GM12878 (cell line): ENCODE measurements around the gene UNC5CL. TPM values are rescaled to one million over a fixed set of nuclear protein-coding genes. Genes with fewer than 3 reads are reported as not detected.

Experiments used
- ATAC-seq: fragments of 200-7000 bp; cut with Tn5 transposase; 3 replicates; pipeline ENCODE4 v1.9.1; 2020; ENCODE audit warnings: mild to moderate bottlenecking, moderate library complexity
- BruUV-seq: library from RNA; stranded (reverse); fragments of 400-500 nt; replicated peaks from 2 replicates; lab custom pipeline; 2021; lab: Mats Ljungman, UMichigan
- CTCF ChIA-PET: fragments of 300-600 bp; sonication (Branson Sonifier 250); formaldehyde crosslinking; extraction: SDS; loops from one replicate; lab custom pipeline; 2021; ENCODE audit warnings: inconsistent platforms; lab: Yijun Ruan, JAX
- POLR2A ChIA-PET: fragments of 350-600 bp; formaldehyde crosslinking; extraction: SDS; loops from one replicate; lab custom pipeline; 2021; ENCODE audit warnings: inconsistent platforms; lab: Charles Lee
- RAD21 ChIA-PET: fragments of 300-600 bp; sonication (Branson Sonifier 250); formaldehyde crosslinking; loops from one replicate; lab custom pipeline; 2023; ENCODE audit warnings: antibody characterized with exemption; ENCODE audit not compliant: unreplicated experiment; lab: Charles Lee
- SMC1A ChIA-PET: fragments of 300-600 bp; sonication (Branson Sonifier 250); formaldehyde crosslinking; loops from one replicate; lab custom pipeline; 2023; ENCODE audit not compliant: unreplicated experiment, uncharacterized antibody; lab: Charles Lee
- DNase-seq: peaks from one replicate; pipeline ENCODE4 v3.0.0-alpha.2; 2011; ENCODE audit warnings: low read depth, low spot score
- FAIRE-seq: peaks from 3 replicates; lab custom pipeline; 2011; peaks lifted over from hg19 to GRCh38; lab: Jason Lieb, UNC
- H2AFZ ChIP-seq: 2 replicates; pipeline ENCODE4 v1.6.0; 2011; ENCODE audit warnings: low read depth, low read length, control low read depth; ENCODE audit not compliant: control insufficient read depth
- H3K27ac ChIP-seq: 2 replicates; pipeline ENCODE4 v1.5.1; 2011; ENCODE audit warnings: control low read depth; ENCODE audit not compliant: control insufficient read depth, insufficient read depth
- H3K27me3 ChIP-seq, 2 experiments: replicated peaks in 1 of 2; 2 replicates each; pipeline versions ENCODE4 v1.6.0 to v1.6.1; 2011; ENCODE audit warnings: low read length in 1 of 2; ENCODE audit not compliant: control insufficient read depth in 2 of 2, insufficient read depth in 2 of 2
- H3K36me3 ChIP-seq, 2 experiments: 2 replicates each; pipeline ENCODE4 v1.5.1; 2011; ENCODE audit warnings: low read length in 1 of 2; ENCODE audit not compliant: control insufficient read depth in 2 of 2, insufficient read depth in 2 of 2
- H3K4me1 ChIP-seq: 2 replicates; pipeline ENCODE4 v1.6.1; 2011; ENCODE audit warnings: mild to moderate bottlenecking, low read length, moderate library complexity, mixed read lengths; ENCODE audit not compliant: control insufficient read depth, insufficient read depth
- H3K4me2 ChIP-seq: 2 replicates; pipeline ENCODE4 v1.6.0; 2011; ENCODE audit warnings: control low read depth; ENCODE audit not compliant: control insufficient read depth, insufficient read depth
- H3K4me3 ChIP-seq: fragments of 200-600 bp; sonication (generic); 2 replicates; pipeline ENCODE4 v1.5.1; 2016
- H3K79me2 ChIP-seq: 2 replicates; pipeline ENCODE4 v1.6.0; 2011; ENCODE audit warnings: low read length; ENCODE audit not compliant: control insufficient read depth, insufficient read depth
- H3K9ac ChIP-seq: 2 replicates; pipeline ENCODE4 v1.8.0; 2011; ENCODE audit warnings: low read length, control low read depth, mixed read lengths; ENCODE audit not compliant: control insufficient read depth, insufficient read depth
- H3K9me3 ChIP-seq: replicated peaks from 3 replicates; pipeline ENCODE4 v1.5.1; 2011; ENCODE audit warnings: mild to moderate bottlenecking, low read length; ENCODE audit not compliant: control insufficient read depth, insufficient read depth
- H4K20me1 ChIP-seq: 2 replicates; pipeline ENCODE4 v1.6.0; 2011; ENCODE audit not compliant: control insufficient read depth, insufficient read depth
- BHLHE40 ChIP-seq, 2 experiments: fragments of 450-650 bp in 1 of 2; IDR thresholded peaks; 2 replicates each; pipeline ENCODE4 v1.6.1; 2011 to 2017; ENCODE audit warnings: low read depth in 2 of 2, borderline replicate concordance in 1 of 2, improper control_type of control experiment in 1 of 2, low read length in 1 of 2, mild to moderate bottlenecking in 1 of 2
- IRF4 ChIP-seq: IDR thresholded peaks from 2 replicates; pipeline ENCODE4 v1.6.1; 2011; ENCODE audit warnings: low read depth, low read length
- PRDM15 ChIP-seq: fragments of 450-650 bp; formaldehyde crosslinking; IDR thresholded peaks from 2 replicates; pipeline ENCODE4 v1.4.0; 2020; ENCODE audit warnings: mild to moderate bottlenecking, moderate library complexity
- WGBS: methylation state at CpG from one replicate; pipeline ENCODE4 v1.1.6; 2016; ENCODE audit warnings: low lambda C conversion rate; ENCODE audit not compliant: insufficient replicate concordance, insufficient coverage; ENCODE audit errors: missing lambda C conversion rate; 5-methylcytosine and 5-hydroxymethylcytosine counted together
- in situ Hi-C: fragments of 300-500 bp; cut with MboI; formaldehyde crosslinking; loops from 9 replicates; pipeline ENCODE4 v1.14.3; 2018; ENCODE audit warnings: mixed read lengths
- intact Hi-C: fragments of 100-400 bp; cut with micrococcal nuclease; formaldehyde crosslinking; loops from one replicate; pipeline ENCODE4 v1.14.2; 2022; ENCODE audit not compliant: unreplicated experiment
- polyA plus RNA-seq, 11 experiments: library from polyadenylated mRNA; depleted of rRNA in 4 of 11; unstranded in 6 of 11; stranded (reverse) in 5 of 11; fragments of >200 nt; fragmentation: Nextera tagmentation in 4 of 11; fragmentation: Illumina TruSeq in 1 of 11; extraction: Ambion mirVana in 4 of 11; extraction: Trizol in 1 of 11; gene quantifications; 1 replicate in 1 of 11; 2 replicates in 10 of 11; pipeline versions ENCODE4 v1.2.1 to v1.2.3, GENCODE V29; 2011 to 2016; ENCODE audit warnings: inconsistent platforms in 2 of 11, missing spikeins in 2 of 11, low read depth in 1 of 11
- total RNA-seq, 4 experiments: library from RNA; depleted of rRNA in 3 of 4; stranded (reverse); fragments of >200 nt in 3 of 4; fragmentation: Illumina TruSeq in 1 of 4; extraction: Trizol in 1 of 4; gene quantifications; 2 replicates each; pipeline versions ENCODE4 v1.2.1 to v1.2.3, GENCODE V29; 2013 to 2021
- TF ChIP-seq, protein P1 (sequence below): IDR thresholded peaks from 2 replicates; pipeline ENCODE4 v1.6.1; 2012; ENCODE audit warnings: low read depth, low read length, improper control_type of control experiment
- TF ChIP-seq, protein P2 (sequence below): IDR thresholded peaks from 2 replicates; pipeline ENCODE4 v1.6.1; 2012; ENCODE audit warnings: mild to moderate bottlenecking, low read depth, low read length

Gene UNC5CL
- total and polyA plus RNA-seq, 10 of the 15 experiments (the other 5 are each of a cell fraction or from before 2014, with no cell fraction given) = 0.11 to 1.2 (median 0.46) TPM; not detected in 1

- no peak overlapping the region for H3K4me3 ChIP-seq
- POLR2A ChIA-PET = no interaction called here
- FAIRE-seq (no peak), ATAC-seq (no peak), DNase-seq (no peak)
- no peaks in the 10 kb centered on the region for H3K79me2 ChIP-seq
- intact Hi-C loops (no loop called here), in situ Hi-C loops (no loop called here)
- RAD21 ChIA-PET = no interaction called here
- no peak overlapping the region for H2AFZ ChIP-seq
- H3K4me1 ChIP-seq = no peaks in the 10 kb centered on the region
- SMC1A ChIA-PET = no interaction called here
- H3K4me2 ChIP-seq = no peak overlapping the region
- H3K9ac ChIP-seq = no peak overlapping the region
- TF ChIP-seq BHLHE40 (IDR thresholded peaks at IDR 0.05; ENCODE audit: borderline replicate concordance in 1 of 2, low read depth in 2 of 2, low read length in 1 of 2) = no peak
- no peaks in the 10 kb centered on the region for H3K9me3 ChIP-seq
- H4K20me1 ChIP-seq = no peaks in the 10 kb centered on the region
- no peaks in the 10 kb centered on the region for H3K27me3 ChIP-seq
- no TSS peak for BruUV-seq
- CTCF ChIA-PET = interaction anchor here (0.8 to 1.1 kb wide), 2 partner anchors 17 to 19 kb away, joined by 3 to 4 read pairs; no protein-coding TSS in a partner anchor
- H3K27ac ChIP-seq = no peak overlapping the region
- no peaks in the 10 kb centered on the region for H3K36me3 ChIP-seq
- 48% methylated on average over 9 of the region's 9 CpGs for WGBS
Observed at GRCh38 chr6:41047745-41048732, 9.0 kb upstream of the UNC5CL start.

GRCh38 chr6:41047306-41047705, 8.3 kb upstream of the UNC5CL start:
- Histone ChIP-seq H2AFZ (no peak overlapping the region), H3K36me3 (no peaks in the 10 kb centered on the region), H3K79me2 (no peaks in the 10 kb centered on the region), H3K4me1 (no peaks in the 10 kb centered on the region), H3K9me3 (no peaks in the 10 kb centered on the region), H3K27me3 (no peaks in the 10 kb centered on the region), H3K4me2 (no peak overlapping the region), H4K20me1 (no peaks in the 10 kb centered on the region), H3K27ac (no peak overlapping the region), H3K9ac (no peak overlapping the region), H3K4me3 (no peak overlapping the region)
- RAD21 ChIA-PET = no interaction called here
- no peak for FAIRE-seq
- SMC1A ChIA-PET = no interaction called here
- POLR2A ChIA-PET = no interaction called here
- BruUV-seq = no TSS peak
- DNase-seq = no peak
- intact Hi-C loops (no loop called here), in situ Hi-C loops (no loop called here)
- WGBS = 71% methylated on average over 2 of the region's 2 CpGs
- CTCF ChIA-PET = interaction anchor here (0.8 to 2.8 kb wide), 3 partner anchors 10 to 20 kb away, joined by 3 to 12 read pairs (median 4); no protein-coding TSS in a partner anchor
- ATAC-seq = no peak
- TF ChIP-seq, protein P1, sequence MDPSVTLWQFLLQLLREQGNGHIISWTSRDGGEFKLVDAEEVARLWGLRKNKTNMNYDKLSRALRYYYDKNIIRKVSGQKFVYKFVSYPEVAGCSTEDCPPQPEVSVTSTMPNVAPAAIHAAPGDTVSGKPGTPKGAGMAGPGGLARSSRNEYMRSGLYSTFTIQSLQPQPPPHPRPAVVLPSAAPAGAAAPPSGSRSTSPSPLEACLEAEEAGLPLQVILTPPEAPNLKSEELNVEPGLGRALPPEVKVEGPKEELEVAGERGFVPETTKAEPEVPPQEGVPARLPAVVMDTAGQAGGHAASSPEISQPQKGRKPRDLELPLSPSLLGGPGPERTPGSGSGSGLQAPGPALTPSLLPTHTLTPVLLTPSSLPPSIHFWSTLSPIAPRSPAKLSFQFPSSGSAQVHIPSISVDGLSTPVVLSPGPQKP = no peak
- TF ChIP-seq IRF4 (no peak), PRDM15 (CRISPR knock-in tag) (no peak)
- TF ChIP-seq, protein P2, sequence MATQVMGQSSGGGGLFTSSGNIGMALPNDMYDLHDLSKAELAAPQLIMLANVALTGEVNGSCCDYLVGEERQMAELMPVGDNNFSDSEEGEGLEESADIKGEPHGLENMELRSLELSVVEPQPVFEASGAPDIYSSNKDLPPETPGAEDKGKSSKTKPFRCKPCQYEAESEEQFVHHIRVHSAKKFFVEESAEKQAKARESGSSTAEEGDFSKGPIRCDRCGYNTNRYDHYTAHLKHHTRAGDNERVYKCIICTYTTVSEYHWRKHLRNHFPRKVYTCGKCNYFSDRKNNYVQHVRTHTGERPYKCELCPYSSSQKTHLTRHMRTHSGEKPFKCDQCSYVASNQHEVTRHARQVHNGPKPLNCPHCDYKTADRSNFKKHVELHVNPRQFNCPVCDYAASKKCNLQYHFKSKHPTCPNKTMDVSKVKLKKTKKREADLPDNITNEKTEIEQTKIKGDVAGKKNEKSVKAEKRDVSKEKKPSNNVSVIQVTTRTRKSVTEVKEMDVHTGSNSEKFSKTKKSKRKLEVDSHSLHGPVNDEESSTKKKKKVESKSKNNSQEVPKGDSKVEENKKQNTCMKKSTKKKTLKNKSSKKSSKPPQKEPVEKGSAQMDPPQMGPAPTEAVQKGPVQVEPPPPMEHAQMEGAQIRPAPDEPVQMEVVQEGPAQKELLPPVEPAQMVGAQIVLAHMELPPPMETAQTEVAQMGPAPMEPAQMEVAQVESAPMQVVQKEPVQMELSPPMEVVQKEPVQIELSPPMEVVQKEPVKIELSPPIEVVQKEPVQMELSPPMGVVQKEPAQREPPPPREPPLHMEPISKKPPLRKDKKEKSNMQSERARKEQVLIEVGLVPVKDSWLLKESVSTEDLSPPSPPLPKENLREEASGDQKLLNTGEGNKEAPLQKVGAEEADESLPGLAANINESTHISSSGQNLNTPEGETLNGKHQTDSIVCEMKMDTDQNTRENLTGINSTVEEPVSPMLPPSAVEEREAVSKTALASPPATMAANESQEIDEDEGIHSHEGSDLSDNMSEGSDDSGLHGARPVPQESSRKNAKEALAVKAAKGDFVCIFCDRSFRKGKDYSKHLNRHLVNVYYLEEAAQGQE = no peak
